Gastrocnemius medialis (tissue), 4 donors: Measurements from ENCODE around the gene SPTSSA. TPM values are rescaled to one million over a fixed set of nuclear protein-coding genes. Genes with fewer than 3 reads are reported as not detected.

Experiments used
- ATAC-seq, 2 donors: fragments of 150-250 bp; one replicate each; pipeline ENCODE4 v1.9.1; 2016
- DNase-seq, 2 donors: peaks; one replicate each; pipeline ENCODE4 v3.0.0-alpha.2; 2019
- H3K27ac ChIP-seq, 4 donors: fragments of 200-600 bp; sonication (generic); 1 replicate in 1 of 4; 2 replicates in 3 of 4; pipeline ENCODE4 v1.5.1; 2016 to 2018; ENCODE audit warnings: mild to moderate bottlenecking in 2 of 4, moderate library complexity in 1 of 4
- H3K27me3 ChIP-seq, 3 donors: fragments of 200-600 bp; sonication (generic) in 2 of 3; 1 replicate in 1 of 3; 2 replicates in 2 of 3; pipeline versions ENCODE4 v1.5.1 to v1.6.0; 2016 to 2019; ENCODE audit warnings: mild to moderate bottlenecking in 1 of 3, moderate library complexity in 1 of 3
- H3K36me3 ChIP-seq, 2 donors: fragments of 200-600 bp; sonication (generic) in 1 of 2; one replicate each; pipeline ENCODE4 v1.5.1; 2017 to 2018
- H3K4me1 ChIP-seq, 2 donors: fragments of 200-600 bp; sonication (generic) in 1 of 2; one replicate each; pipeline ENCODE4 v1.5.1; 2016 to 2017; ENCODE audit warnings: mild to moderate bottlenecking in 2 of 2
- H3K4me3 ChIP-seq, 4 donors: fragments of 200-600 bp; sonication (generic) in 3 of 4; 1 replicate in 1 of 4; 2 replicates in 3 of 4; pipeline ENCODE4 v1.5.1; 2016 to 2019; ENCODE audit warnings: mild to moderate bottlenecking in 2 of 4
- H3K9me3 ChIP-seq, 3 donors: fragments of 200-600 bp; sonication (generic) in 2 of 3; 1 replicate in 1 of 3; 2 replicates in 2 of 3; pipeline ENCODE4 v1.5.1; 2016 to 2019
- CTCF ChIP-seq, 5 experiments: fragments of 450-650 bp in 3 of 5; fragments of 200-600 bp in 2 of 5; sonication (generic) in 2 of 5; IDR thresholded peaks in 4 of 5; conservative IDR thresholded peaks in 1 of 5; 1 replicate in 4 of 5; 2 replicates in 1 of 5; pipeline ENCODE4 v1.5.1; 2016 to 2019; ENCODE audit warnings: antibody characterized with exemption in 5 of 5, mild to moderate bottlenecking in 3 of 5, moderate library complexity in 3 of 5
- POLR2A ChIP-seq, 2 donors: fragments of 450-650 bp; IDR thresholded peaks; one replicate each; pipeline ENCODE4 v1.6.1; 2017; ENCODE audit warnings: antibody characterized with exemption in 2 of 2, mild to moderate bottlenecking in 2 of 2, moderate library complexity in 2 of 2
- in situ Hi-C, 4 donors: fragments of 200-750 bp; cut with MboI; loops; one replicate each; pipeline versions ENCODE4 v1.15.0 to v1.8.0; 2017; ENCODE audit warnings: low sequenced_read_pairs in 4 of 4
- intact Hi-C: fragments of 100-400 bp; cut with DNase I; formaldehyde crosslinking; loops from one replicate; pipeline ENCODE4 v1.15.1; 2023; ENCODE audit warnings: low total_unique reads
- total RNA-seq, 4 donors: library from RNA; depleted of rRNA; stranded (reverse); fragments of >200 nt; gene quantifications; one replicate each; pipeline versions ENCODE4 v1.1.0 to v1.2.3, GENCODE V29; 2016

SPTSSA gene
- total RNA-seq, 4 donors from 2014 or later = 6.4 to 14.0 (median 10.2) TPM

DNA sequence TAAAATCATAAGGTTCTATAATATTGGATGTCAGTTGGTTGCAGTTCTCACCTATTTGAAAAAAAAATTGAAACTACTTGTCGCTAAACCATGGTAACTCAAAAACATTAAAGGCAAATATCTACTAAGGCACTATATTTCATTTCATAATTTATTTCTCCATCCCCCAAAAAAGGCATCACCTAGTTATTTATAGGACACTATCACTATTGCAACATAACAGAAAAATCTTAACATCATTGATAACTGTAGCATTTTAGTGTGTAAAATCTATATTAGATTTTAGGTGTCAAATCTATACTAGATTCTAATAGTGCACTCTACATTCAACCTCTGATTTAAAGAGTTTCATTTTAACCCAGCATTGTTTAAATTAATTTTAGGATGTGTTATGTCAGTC lies 1.7 kb downstream of the SPTSSA start:
- ATAC-seq = no peak
- TF ChIP-seq CTCF (IDR thresholded peaks at IDR 0.05 in 4 of 5, conservative IDR thresholded peaks at IDR 0.05 in 1 of 5) (no peak), POLR2A (IDR thresholded peaks at IDR 0.05) (no peak)
- in situ Hi-C loops = no loop called here
- H3K36me3 ChIP-seq = peaks cover 0 to 13% of the 10 kb centered on the region in 2 donors
- no peaks in the 10 kb centered on the region for H3K27me3 ChIP-seq
- peaks cover 12 to 21% of the 10 kb centered on the region in 2 donors for H3K4me1 ChIP-seq
- no peak for DNase-seq
- peak overlapping the region; percentile 89 to 91 (median 90) for H3K27ac ChIP-seq
- intact Hi-C loops = loop anchor here (5.0 to 10.0 kb wide), 5 partner anchors 77 to 525 kb away; partner anchors contain the start of genes CFL2, EAPP and SRP54
- H3K9me3 ChIP-seq = no peaks in the 10 kb centered on the region
- H3K4me3 ChIP-seq = peak overlapping the region in 2 of 4 donors; percentile 68 to 73

DNA sequence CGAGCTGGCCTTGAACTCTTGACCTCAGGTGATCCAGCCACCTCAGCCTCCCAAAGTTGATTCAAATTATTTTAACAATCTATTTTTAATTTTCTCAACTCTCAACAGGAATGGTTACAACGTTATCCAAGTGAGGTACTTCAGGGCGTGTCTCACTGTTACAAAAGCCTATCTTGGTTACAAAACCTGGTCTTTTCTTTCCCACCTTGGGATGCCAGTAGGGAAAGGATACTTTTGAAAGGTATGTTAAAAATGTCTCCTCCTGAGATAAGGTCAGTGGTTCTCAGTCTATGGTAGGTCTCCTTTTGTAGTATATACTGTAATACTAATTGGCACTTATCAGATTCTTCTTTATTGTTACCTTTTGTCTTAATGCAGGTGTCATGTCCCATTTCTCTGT lies 4.9 kb downstream of the SPTSSA start:
- no peak for TF ChIP-seq CTCF (IDR thresholded peaks at IDR 0.05 in 4 of 5, conservative IDR thresholded peaks at IDR 0.05 in 1 of 5)
- TF ChIP-seq POLR2A (IDR thresholded peaks at IDR 0.05) = no peak
- no peaks in the 10 kb centered on the region for H3K27me3 ChIP-seq
- in situ Hi-C loops = no loop called here

GRCh38 chr14:34453226-34453625 lies 8.8 kb downstream of the SPTSSA start:
- intact Hi-C loops (loop anchor here (5.0 kb wide), 1 partner anchor 106 kb away; no protein-coding TSS in a partner anchor), in situ Hi-C loops (no loop called here)
- DNase-seq = no peak
- TF ChIP-seq POLR2A (IDR thresholded peaks at IDR 0.05) (no peak), CTCF (IDR thresholded peaks at IDR 0.05 in 4 of 5, conservative IDR thresholded peaks at IDR 0.05 in 1 of 5) (no peak)
- Histone ChIP-seq H3K9me3 (no peaks in the 10 kb centered on the region), H3K4me1 (peaks cover 7 to 8% of the 10 kb centered on the region in 2 donors), H3K36me3 (peaks cover 0 to 43% of the 10 kb centered on the region in 2 donors), H3K27ac (no peak overlapping the region), H3K27me3 (no peaks in the 10 kb centered on the region), H3K4me3 (no peak overlapping the region)
- peak in 1 of 2 donors; percentile 36 for ATAC-seq

More for the DNA sequence above, 4.9 kb downstream of the SPTSSA start:
- Histone ChIP-seq H3K27ac (no peak overlapping the region), H3K4me3 (no peak overlapping the region), H3K9me3 (no peaks in the 10 kb centered on the region), H3K36me3 (peaks cover 0 to 27% of the 10 kb centered on the region in 2 donors), H3K4me1 (peaks cover 20 to 27% of the 10 kb centered on the region in 2 donors)
- ATAC-seq (no peak), DNase-seq (no peak)
- intact Hi-C loops = no loop called here

GRCh38 chr14:34452258-34452822 lies 9.7 kb downstream of the SPTSSA start:
- no peaks in the 10 kb centered on the region for H3K9me3 ChIP-seq
- no peak overlapping the region for H3K4me3 ChIP-seq
- ATAC-seq = no peak
- peaks cover 7 to 8% of the 10 kb centered on the region in 2 donors for H3K4me1 ChIP-seq
- no peaks in the 10 kb centered on the region for H3K27me3 ChIP-seq
- intact Hi-C loops = loop anchor here (5.0 kb wide), 1 partner anchor 105 kb away; no protein-coding TSS in a partner anchor
- no peak for TF ChIP-seq CTCF (IDR thresholded peaks at IDR 0.05 in 4 of 5, conservative IDR thresholded peaks at IDR 0.05 in 1 of 5)
- TF ChIP-seq POLR2A (IDR thresholded peaks at IDR 0.05) = no peak
- no peak overlapping the region for H3K27ac ChIP-seq
- peaks cover 0 to 43% of the 10 kb centered on the region in 2 donors for H3K36me3 ChIP-seq
- in situ Hi-C loops = no loop called here
- no peak for DNase-seq
